ENCODE results near the gene PICALM.
A peak's percentile ranks its signal among the peaks of the same experiment; 100 is the strongest.
"Not testable (repeated sequence)": the region's sequence is repeated elsewhere in the genome, so short reads cannot be mapped to it uniquely, and the experiment has no call there.

Gene PICALM

DNA sequence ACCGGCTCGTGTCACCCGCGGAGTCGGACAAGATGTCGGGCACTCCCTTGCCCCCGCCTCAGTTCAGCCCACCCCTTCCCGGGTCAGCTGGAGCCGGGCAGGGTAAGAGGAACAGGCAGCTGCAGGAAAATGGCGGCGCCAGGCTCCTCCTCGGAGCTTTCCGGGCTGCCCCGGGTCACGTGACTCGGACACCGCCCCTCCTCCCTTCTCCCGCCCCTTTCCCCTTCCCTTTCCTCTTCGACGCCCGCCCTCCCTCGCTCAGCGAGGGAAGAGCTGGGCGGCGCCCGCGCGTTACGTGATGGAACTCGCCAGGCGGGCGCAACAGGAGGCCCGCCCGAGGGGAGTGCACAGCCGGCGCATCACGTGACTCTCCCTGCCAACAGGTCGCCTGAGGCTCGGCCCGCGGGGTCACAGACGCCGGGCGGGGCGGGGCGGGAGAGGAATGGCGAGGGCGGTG is at the start of gene PICALM:
PICALM (minus strand) TSS at position 134 of the 457 bp plus-strand sequence. CDS start 304 bp downstream, outside the sequence.
- peak; percentile 98 for DNase-seq

DNA sequence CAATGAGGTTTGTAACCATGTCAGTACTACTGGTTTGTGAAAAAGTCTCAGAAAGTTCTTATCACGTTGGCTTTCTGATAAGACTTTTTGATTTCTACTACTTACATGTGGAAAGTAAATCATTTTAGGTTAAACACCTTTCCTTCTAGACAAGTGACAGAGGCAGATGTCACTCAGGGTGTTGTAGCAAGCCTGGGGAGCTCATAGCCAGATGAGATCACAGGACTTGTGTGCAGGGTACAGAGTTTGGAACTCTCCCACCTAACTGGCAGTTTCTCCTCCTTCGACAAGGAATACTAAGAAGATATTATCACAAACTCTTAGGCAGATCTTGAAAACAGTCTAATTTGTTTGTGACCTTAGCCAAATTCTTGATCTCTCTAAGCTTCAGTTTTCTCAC is 49.4 kb upstream of the PICALM start:
- no peak for DNase-seq

GRCh38 chr11:86117712-86118063 is 48.8 kb upstream of the PICALM start:
- DNase-seq, result no peak

DNA sequence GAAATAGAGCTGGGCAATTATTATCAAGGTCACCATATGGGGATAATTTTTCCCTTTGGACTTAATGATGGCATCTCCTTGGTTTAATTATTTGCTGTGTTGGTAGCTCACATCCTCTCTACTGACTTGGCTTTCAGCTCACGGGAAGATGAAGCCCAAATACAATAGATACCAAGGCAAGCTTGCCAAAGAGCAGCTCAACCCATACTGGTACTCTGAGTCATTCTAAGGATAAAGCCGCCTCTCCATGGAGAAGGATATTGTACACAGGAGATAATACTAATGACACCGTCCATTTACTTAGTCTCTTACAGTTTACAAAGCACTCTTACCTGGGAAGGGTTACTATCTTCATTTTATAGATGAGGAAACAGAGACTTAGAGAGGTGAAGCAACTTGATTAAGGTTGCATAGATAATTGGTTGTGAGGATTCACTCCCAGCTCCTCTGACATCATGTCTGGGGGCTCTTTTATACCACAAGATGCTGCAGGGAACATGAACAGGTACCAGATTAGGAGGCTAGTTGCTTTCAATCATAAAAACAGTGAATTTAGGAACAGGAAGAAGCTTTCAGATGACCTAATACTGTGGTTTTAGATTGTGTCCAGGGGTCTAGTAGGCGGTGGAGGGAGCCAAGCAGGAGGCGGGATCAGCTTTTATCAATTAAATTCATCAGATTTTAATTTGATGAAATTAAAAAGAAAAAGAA is 48.3 kb upstream of the PICALM start:
- DNase-seq, result no peak

GRCh38 chr11:86116386-86116726 is 47.5 kb upstream of the PICALM start:
- DNase-seq, result no peak

- DNase-seq, result no peak
Observed at GRCh38 chr11:86115542-86116385, 46.9 kb upstream of the PICALM start.

- DNase-seq, result no peak
Observed at GRCh38 chr11:86108890-86109638, 40.2 kb upstream of the PICALM start.

DNA sequence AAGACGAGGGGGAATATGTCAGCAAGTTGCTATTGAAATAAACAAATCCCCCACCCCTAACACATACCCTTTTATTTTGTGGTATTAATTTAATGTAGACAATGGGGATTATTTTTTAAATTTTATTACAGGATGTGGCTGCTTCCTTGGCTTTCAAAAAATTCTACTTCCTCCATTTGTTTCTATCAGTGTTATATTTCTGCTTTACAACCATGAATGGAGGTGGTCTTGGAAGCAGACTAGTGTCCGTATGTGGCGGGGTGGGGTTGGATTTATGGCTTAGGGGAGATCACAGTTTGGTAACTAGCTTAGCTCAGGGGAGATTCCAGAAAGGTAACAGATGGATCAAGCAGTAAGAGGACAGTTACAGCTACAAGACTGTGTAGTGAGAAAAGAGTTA is 39.3 kb upstream of the PICALM start:
- no peak for DNase-seq

- no peak for DNase-seq
Observed at GRCh38 chr11:86106916-86107315, 38.0 kb upstream of the PICALM start.

GRCh38 chr11:86106031-86106430 is 37.1 kb upstream of the PICALM start:
- not testable (repeated sequence) for DNase-seq

DNA sequence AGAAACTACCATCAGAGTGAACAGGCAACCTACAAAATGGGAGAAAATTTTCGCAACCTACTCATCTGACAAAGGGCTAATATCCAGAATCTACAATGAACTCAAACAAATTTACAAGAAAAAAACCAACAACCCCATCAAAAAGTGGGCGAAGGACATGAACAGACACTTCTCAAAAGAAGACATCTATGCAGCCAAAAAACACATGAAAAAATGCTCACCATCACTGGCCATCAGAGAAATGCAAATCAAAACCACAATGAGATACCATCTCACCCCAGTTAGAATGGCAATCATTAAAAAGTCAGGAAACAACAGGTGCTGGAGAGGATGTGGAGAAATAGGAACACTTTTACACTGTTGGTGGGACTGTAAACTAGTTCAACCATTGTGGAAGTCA is 36.7 kb upstream of the PICALM start:
- not testable (repeated sequence) for DNase-seq

DNA sequence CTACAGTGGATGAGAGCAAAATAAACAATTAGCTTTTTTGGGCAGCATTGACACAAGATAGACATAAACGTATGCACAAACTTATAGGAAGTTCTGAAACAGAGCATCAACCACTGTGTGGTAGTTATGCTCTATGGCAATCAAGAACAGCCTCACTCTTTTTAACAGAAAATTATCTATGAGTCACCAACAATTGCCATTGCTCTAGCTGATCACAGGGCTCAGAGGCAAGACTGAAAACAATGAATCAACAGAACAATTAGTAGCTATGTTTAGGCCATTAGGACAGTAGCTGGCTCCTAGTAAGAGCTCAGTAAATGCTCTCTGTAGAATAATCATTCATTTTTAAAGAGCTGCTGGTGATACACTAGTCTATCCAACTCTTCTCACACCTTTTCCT is 34.9 kb upstream of the PICALM start:
- no peak for DNase-seq

DNA sequence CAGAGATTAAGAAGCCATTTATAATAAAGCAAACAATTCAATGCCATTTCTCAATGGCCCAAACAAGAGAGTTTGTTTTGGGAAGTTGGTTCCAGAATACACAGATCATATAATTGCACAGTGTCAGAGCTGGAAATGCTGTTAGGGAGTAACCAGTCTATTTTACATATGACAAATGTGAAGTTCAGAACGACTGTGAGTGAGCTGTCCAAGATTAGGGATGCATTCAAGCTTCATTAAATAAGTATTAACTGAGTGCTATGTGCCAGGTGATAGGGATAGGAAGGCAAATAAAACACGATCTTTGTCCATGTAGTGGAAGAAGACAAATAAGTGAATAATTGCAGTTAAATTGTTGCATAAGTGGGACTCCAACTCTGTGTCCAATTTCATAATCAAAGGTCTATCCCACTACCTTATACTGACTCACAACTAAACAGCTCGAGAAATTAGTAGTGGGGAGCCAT is 33.1 kb upstream of the PICALM start:
- DNase-seq, result no peak

- no peak for DNase-seq
Observed at GRCh38 chr11:86101493-86101892, 32.6 kb upstream of the PICALM start.

GRCh38 chr11:86099874-86100273 is 31.0 kb upstream of the PICALM start:
- DNase-seq, result no peak

- no peak for DNase-seq
Observed at GRCh38 chr11:86097980-86098379, 29.1 kb upstream of the PICALM start.

DNA sequence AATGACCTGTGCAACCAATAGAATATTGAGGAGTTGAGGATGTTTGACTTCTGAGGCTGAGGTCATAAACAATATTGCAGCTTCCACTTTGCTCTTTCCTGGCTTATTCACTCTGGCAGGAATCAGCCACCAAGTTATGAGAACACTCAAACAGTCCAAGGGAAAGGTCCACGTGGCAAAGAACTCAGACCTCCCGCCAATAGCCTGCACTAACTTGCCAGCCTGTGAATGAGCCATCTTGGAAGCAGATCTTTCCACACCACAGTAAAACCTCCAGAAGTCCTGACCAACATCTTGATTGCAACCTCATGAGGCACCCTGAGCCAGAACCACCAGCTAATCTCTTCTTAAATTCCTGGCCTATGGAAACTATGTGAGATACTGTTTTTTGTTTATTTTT is 22.7 kb upstream of the PICALM start:
- DNase-seq, result no peak

DNA sequence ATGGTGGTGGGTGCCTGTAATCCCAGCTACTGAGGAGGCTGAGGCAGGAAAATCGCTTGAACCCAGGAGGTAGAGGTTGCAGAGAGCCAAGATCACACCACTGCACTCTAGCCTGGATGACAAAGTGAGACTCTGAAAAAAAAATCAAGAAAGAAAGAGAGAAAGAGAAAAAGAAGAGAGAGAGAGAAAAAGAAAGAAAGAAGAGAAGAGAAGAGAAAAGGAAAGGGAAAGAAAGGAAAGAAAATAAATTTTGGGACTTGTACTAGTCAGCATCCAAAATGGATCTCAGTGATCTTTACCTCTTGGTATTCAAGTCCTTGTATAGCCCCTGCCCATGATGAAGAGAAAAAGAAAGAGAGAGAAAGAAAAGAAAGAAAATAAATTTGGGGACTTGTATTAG is 22.2 kb upstream of the PICALM start:
- DNase-seq, result no peak

DNA sequence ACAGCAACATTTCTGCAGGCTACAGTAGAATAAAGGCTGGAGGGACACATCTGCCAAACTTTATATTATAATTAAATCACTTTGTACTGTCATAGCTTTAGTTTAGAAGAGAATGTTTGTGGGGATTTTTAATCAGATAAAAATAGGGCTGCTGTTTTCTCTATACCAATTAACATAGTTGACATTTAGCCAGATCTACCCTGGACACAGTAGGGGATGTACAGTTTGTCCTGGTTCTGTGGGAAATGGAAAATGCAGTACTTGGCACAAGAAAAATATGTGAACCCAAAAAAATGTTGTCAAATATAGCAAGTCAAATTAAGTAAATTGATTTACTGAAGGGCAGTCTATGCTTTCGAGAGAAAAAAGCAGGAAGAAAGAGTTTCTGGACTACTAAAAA is 20.8 kb upstream of the PICALM start:
- DNase-seq, result no peak

GRCh38 chr11:86087688-86088087 is 18.8 kb upstream of the PICALM start:
- DNase-seq, result not testable (repeated sequence)

- no peak for DNase-seq
Observed at GRCh38 chr11:86087256-86087655, 18.4 kb upstream of the PICALM start.

GRCh38 chr11:86081455-86081854 is 12.6 kb upstream of the PICALM start:
- DNase-seq, result no peak

GRCh38 chr11:86079421-86079820 is 10.5 kb upstream of the PICALM start:
- DNase-seq, result no peak

DNA sequence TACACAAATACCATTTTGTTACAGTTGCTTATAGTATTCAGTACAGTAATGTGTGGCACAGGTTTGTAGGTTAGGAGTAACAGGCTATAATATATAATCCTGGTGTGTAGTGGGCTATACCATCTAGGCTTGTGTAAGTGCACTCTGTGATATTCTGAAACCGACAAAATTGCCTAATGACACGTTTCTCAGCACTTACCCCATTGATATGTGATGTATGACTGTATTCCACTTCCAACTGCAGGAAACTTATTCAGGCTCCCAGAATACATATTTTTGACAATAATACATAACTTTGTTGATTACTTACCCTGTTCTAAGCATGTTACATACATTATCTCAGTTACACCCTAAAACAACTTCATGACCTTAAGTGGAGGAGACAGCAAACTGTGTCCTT is 5.1 kb upstream of the PICALM start:
- DNase-seq, result no peak
